Measurements from ENCODE around the gene PARP1. TPM values are rescaled to one million over a fixed set of nuclear protein-coding genes. Genes with fewer than 3 reads are reported as not detected.

PARP1 gene
- total and polyA plus RNA-seq, 2 donors (not counting 1 experiment from before 2014, with no cell fraction given): 61.7 to 78.4 TPM

DNA sequence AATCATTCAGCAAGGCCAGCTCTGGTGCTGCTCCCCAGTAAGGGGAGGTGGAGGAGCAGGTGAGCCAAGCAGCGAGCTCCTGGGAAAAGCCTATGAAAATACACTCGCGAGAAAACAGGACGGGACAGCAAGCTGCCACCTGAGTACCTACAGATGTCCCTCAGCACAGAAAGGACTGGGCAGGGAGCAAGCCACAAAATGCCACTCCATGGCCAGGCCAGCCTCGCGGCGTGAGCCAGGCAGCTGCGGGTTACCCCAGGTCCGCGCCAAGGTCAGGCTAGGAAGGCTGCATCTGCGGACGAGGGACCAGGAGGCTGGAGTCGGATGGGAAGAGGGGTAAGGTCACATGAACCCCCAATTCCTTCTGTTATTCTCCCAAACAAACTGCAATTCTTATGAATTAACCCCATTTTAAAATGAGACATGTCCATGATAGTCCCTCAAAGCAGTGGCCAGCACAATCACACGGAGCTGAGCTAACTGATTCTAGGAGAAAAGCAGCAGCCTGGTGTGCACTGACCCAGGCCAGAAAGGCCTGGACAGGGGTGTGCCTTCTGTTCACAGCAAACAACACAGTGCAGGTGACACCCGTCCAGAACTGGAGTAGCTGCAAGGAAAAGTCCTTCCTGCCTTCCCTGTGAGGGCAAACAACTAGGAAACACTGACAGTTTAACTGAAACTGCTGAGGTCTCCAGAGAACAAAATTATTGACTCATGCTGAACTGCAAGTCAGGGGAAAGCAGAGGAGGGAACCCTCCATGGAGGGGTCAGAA lies 26.5 kb downstream of the PARP1 start:
- TF ChIP-seq EZH2 (IDR thresholded peaks at IDR 0.05; ENCODE audit: low read length, missing control alignments): no peak
- TF ChIP-seq, protein P1, sequence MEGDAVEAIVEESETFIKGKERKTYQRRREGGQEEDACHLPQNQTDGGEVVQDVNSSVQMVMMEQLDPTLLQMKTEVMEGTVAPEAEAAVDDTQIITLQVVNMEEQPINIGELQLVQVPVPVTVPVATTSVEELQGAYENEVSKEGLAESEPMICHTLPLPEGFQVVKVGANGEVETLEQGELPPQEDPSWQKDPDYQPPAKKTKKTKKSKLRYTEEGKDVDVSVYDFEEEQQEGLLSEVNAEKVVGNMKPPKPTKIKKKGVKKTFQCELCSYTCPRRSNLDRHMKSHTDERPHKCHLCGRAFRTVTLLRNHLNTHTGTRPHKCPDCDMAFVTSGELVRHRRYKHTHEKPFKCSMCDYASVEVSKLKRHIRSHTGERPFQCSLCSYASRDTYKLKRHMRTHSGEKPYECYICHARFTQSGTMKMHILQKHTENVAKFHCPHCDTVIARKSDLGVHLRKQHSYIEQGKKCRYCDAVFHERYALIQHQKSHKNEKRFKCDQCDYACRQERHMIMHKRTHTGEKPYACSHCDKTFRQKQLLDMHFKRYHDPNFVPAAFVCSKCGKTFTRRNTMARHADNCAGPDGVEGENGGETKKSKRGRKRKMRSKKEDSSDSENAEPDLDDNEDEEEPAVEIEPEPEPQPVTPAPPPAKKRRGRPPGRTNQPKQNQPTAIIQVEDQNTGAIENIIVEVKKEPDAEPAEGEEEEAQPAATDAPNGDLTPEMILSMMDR (conservative IDR thresholded peaks at IDR 0.05 in 1 of 2, IDR thresholded peaks at IDR 0.05 in 1 of 2; ENCODE audit: low read depth in 1 of 2, low read length in 2 of 2): no peak
- Histone ChIP-seq H3K4me2 (ENCODE audit: extremely low read depth, insufficient read depth, low read length) (no peak overlapping the region), H3K27ac (ENCODE audit: insufficient read depth, low read length) (no peak overlapping the region), H3K9ac (ENCODE audit: insufficient read depth, low read length) (no peak overlapping the region), H3K79me2 (ENCODE audit: control insufficient read depth, insufficient read depth, low read length) (no peaks in the 10 kb centered on the region), H3K27me3 (ENCODE audit: control insufficient read depth, insufficient read depth, low read length) (no peaks in the 10 kb centered on the region), H3K9me3 (ENCODE audit: control insufficient read depth, insufficient read depth, low read depth, low read length) (no peaks in the 10 kb centered on the region), H2AFZ (ENCODE audit: low read length) (no peak overlapping the region), H3K36me3 (ENCODE audit: control insufficient read depth, insufficient read depth, low read length) (peaks cover 14% of the 10 kb centered on the region), H3K4me1 (ENCODE audit: control insufficient read depth, extremely low read depth, insufficient read depth, low read length) (no peaks in the 10 kb centered on the region), H4K20me1 (ENCODE audit: control insufficient read depth, extremely low read depth, insufficient read depth, low read length) (no peaks in the 10 kb centered on the region), H3K4me3 (replicated peaks in 1 of 4; ENCODE audit: control extremely low read depth in 1 of 4, insufficient read depth in 1 of 4, low read depth in 3 of 4, low read length in 4 of 4) (no peak overlapping the region)
- DNase-seq (ENCODE audit: low read depth in 2 of 2): no peak

- no peaks in the 10 kb centered on the region for H4K20me1 ChIP-seq (ENCODE audit: control insufficient read depth, extremely low read depth, insufficient read depth, low read length)
- H3K27ac ChIP-seq (ENCODE audit: insufficient read depth, low read length): no peak overlapping the region
- H3K27me3 ChIP-seq (ENCODE audit: control insufficient read depth, insufficient read depth, low read length): no peaks in the 10 kb centered on the region
- H3K36me3 ChIP-seq (ENCODE audit: control insufficient read depth, insufficient read depth, low read length): peaks cover 19% of the 10 kb centered on the region
- H3K9ac ChIP-seq (ENCODE audit: insufficient read depth, low read length): no peak overlapping the region
- no peaks in the 10 kb centered on the region for H3K9me3 ChIP-seq (ENCODE audit: control insufficient read depth, insufficient read depth, low read depth, low read length)
- DNase-seq (ENCODE audit: low read depth in 2 of 2): peak in 1 of 2 donors; percentile 50
- no peaks in the 10 kb centered on the region for H3K4me1 ChIP-seq (ENCODE audit: control insufficient read depth, extremely low read depth, insufficient read depth, low read length)
- H3K4me2 ChIP-seq (ENCODE audit: extremely low read depth, insufficient read depth, low read length): no peak overlapping the region
- TF ChIP-seq, protein P1 (conservative IDR thresholded peaks at IDR 0.05 in 1 of 2, IDR thresholded peaks at IDR 0.05 in 1 of 2; ENCODE audit: low read depth in 1 of 2, low read length in 2 of 2): no peak
- TF ChIP-seq EZH2 (IDR thresholded peaks at IDR 0.05; ENCODE audit: low read length, missing control alignments): no peak
- H2AFZ ChIP-seq (ENCODE audit: low read length): no peak overlapping the region
- no peak overlapping the region for H3K4me3 ChIP-seq (replicated peaks in 1 of 4; ENCODE audit: control extremely low read depth in 1 of 4, insufficient read depth in 1 of 4, low read depth in 3 of 4, low read length in 4 of 4)
- no peaks in the 10 kb centered on the region for H3K79me2 ChIP-seq (ENCODE audit: control insufficient read depth, insufficient read depth, low read length)
These were observed 29.8 kb downstream of the PARP1 start for GRCh38 chr1:226378071-226378470.

DNA sequence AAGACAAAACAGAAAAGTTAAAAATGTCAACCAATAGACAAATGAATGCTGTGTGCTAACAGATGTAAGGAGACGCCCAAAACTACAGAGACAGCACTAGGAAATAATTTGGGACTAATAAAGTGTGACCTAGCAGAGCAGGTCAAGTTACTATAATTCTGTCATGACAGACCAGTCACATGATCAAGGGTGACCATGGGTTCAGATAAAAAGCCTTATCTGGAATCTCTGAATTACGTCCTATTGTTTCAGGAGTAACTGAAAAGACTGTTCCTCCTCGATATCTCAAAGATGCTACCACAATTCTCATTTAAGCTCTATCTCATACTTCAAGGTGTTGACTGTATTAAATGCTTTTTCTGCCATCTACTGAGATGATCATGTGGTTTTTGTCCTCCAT lies 31.6 kb downstream of the PARP1 start:
- no peak overlapping the region for H3K4me2 ChIP-seq (ENCODE audit: extremely low read depth, insufficient read depth, low read length)
- H4K20me1 ChIP-seq (ENCODE audit: control insufficient read depth, extremely low read depth, insufficient read depth, low read length): no peaks in the 10 kb centered on the region
- H2AFZ ChIP-seq (ENCODE audit: low read length): no peak overlapping the region
- TF ChIP-seq, protein P1 (conservative IDR thresholded peaks at IDR 0.05 in 1 of 2, IDR thresholded peaks at IDR 0.05 in 1 of 2; ENCODE audit: low read depth in 1 of 2, low read length in 2 of 2): no peak
- no peak for TF ChIP-seq EZH2 (IDR thresholded peaks at IDR 0.05; ENCODE audit: low read length, missing control alignments)
- H3K79me2 ChIP-seq (ENCODE audit: control insufficient read depth, insufficient read depth, low read length): no peaks in the 10 kb centered on the region
- H3K9me3 ChIP-seq (ENCODE audit: control insufficient read depth, insufficient read depth, low read depth, low read length): no peaks in the 10 kb centered on the region
- no peak overlapping the region for H3K27ac ChIP-seq (ENCODE audit: insufficient read depth, low read length)
- H3K4me3 ChIP-seq (replicated peaks in 1 of 4; ENCODE audit: control extremely low read depth in 1 of 4, insufficient read depth in 1 of 4, low read depth in 3 of 4, low read length in 4 of 4): no peak overlapping the region
- H3K36me3 ChIP-seq (ENCODE audit: control insufficient read depth, insufficient read depth, low read length): peaks cover 17% of the 10 kb centered on the region
- H3K27me3 ChIP-seq (ENCODE audit: control insufficient read depth, insufficient read depth, low read length): no peaks in the 10 kb centered on the region
- H3K4me1 ChIP-seq (ENCODE audit: control insufficient read depth, extremely low read depth, insufficient read depth, low read length): no peaks in the 10 kb centered on the region
- no peak overlapping the region for H3K9ac ChIP-seq (ENCODE audit: insufficient read depth, low read length)
- no peak for DNase-seq (ENCODE audit: low read depth in 2 of 2)

All from fibroblast of lung (primary cell).